HepG2 (cell line): ENCODE measurements around the gene TSPAN15.

Experiments
- TF ChIP-seq, protein P1 (sequence below): sonication (generic); formaldehyde crosslinking; IDR thresholded peaks from 2 replicates; pipeline ENCODE4 v1.5.0; 2020; ENCODE audit warnings: mild to moderate bottlenecking, missing genetic modification reagents, moderate library complexity
- TF ChIP-seq, protein P2 (sequence below): sonication (generic); IDR thresholded peaks from 2 replicates; pipeline ENCODE4 v1.6.1; 2016; ENCODE audit warnings: low read depth, borderline replicate concordance

- TF ChIP-seq, protein P1, sequence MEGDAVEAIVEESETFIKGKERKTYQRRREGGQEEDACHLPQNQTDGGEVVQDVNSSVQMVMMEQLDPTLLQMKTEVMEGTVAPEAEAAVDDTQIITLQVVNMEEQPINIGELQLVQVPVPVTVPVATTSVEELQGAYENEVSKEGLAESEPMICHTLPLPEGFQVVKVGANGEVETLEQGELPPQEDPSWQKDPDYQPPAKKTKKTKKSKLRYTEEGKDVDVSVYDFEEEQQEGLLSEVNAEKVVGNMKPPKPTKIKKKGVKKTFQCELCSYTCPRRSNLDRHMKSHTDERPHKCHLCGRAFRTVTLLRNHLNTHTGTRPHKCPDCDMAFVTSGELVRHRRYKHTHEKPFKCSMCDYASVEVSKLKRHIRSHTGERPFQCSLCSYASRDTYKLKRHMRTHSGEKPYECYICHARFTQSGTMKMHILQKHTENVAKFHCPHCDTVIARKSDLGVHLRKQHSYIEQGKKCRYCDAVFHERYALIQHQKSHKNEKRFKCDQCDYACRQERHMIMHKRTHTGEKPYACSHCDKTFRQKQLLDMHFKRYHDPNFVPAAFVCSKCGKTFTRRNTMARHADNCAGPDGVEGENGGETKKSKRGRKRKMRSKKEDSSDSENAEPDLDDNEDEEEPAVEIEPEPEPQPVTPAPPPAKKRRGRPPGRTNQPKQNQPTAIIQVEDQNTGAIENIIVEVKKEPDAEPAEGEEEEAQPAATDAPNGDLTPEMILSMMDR (CRISPR knock-in tag): no peak
- TF ChIP-seq, protein P2, sequence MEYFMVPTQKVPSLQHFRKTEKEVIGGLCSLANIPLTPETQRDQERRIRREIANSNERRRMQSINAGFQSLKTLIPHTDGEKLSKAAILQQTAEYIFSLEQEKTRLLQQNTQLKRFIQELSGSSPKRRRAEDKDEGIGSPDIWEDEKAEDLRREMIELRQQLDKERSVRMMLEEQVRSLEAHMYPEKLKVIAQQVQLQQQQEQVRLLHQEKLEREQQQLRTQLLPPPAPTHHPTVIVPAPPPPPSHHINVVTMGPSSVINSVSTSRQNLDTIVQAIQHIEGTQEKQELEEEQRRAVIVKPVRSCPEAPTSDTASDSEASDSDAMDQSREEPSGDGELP: no peak
Observed at GRCh38 chr10:69459101-69459790, 8.0 kb downstream of the TSPAN15 start.
